ACHN (cell line): ENCODE measurements around the gene KIF1C.

Experiments
- DNase-seq: peaks from one replicate; pipeline ENCODE4 v3.0.0-alpha.2; 2015
- in situ Hi-C: cut with HindIII; loops from 2 replicates; pipeline ENCODE4 v1.10.0; 2017; ENCODE audit warnings: low sequenced_read_pairs, low pct_ligation_motif_present, low pct_unique_long_range_greater_than_20kb

The KIF1C gene

DNA sequence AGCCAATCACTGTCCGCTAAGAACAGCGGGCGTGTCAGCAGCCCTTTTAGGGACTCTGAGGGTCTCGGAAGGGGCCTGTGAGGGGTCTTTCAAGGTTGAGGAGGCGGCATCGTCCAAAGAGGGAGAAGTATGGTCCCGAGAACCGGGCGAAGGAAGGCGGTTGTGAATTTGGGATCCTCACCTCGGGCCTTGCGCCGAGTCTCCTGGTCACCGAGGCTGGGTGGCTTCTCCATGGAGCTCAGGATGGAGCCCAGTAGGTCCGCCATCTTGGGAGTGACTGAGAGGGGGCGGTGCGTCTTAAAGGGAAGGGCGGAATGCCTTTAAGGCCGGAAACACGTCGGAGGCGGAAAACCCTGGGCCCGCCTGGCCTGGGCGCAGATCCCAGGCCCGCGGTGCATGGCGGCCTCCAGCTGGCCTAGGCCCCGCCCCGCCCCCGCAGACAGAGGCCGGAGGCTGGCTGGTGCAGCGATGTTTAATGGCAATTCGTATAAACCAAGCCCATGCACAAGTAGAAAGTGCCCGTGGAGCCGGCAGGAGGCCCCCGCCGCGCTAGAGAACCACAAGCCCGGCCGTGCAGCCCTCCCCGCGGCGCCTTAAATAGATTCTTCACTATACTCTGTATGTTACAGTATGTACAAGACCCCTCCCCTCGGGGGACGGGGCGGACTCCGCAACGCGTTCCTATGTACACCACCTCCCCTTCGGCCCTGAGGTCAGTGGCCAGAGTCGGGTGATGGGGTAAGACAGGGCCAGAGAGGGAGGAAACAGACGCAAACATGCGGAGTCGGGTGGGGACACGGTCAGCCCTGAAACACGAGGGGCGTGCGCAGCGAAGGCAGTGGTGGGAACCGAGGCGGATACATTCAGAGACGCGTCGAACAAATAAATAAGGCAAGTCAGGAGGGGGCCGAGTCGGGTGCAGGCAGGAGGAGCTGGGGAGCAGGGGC lies 29.9 kb upstream of the KIF1C start, which contains the start of gene SPAG7:
Gene SPAG7, minus strand, starts transcription at position 279 of the 947 bp plus-strand sequence. Its CDS starts 13 bp downstream, at position 266.
- peak; percentile 95 for DNase-seq
- in situ Hi-C loops = no loop called here

DNA sequence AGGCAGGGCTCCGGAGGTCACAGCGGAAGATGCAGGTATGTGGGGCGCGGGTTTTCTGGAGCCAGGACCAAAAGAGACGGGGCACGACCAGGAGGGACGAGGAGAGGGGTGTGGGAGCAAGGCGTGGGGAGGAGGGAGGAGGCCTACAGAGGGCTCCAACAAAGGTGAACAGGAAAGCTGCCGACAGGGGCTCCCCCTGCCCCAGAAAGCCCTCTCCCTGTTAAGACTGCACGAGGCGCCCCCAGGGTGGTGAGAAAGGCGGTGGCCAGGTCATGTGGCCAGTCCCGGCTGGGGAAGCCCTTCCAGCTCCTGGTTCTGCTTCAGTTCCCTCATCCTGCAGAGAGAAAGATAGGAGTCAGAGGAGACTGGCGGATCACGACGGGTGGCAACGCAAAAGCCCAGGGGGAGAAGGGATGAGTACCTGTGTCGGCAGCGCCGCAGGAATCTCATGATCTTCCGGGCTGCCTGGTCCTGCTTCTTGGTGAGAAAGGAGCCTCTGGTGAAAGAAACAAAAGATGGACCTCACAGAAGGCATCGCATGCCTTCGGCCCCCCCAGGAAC lies 29.2 kb upstream of the KIF1C start:
- in situ Hi-C loops = no loop called here
- peak; percentile 83 for DNase-seq

- in situ Hi-C loops = no loop called here
- DNase-seq = peak; percentile 94
Observed at GRCh38 chr17:4969047-4969550, 28.7 kb upstream of the KIF1C start.

DNA sequence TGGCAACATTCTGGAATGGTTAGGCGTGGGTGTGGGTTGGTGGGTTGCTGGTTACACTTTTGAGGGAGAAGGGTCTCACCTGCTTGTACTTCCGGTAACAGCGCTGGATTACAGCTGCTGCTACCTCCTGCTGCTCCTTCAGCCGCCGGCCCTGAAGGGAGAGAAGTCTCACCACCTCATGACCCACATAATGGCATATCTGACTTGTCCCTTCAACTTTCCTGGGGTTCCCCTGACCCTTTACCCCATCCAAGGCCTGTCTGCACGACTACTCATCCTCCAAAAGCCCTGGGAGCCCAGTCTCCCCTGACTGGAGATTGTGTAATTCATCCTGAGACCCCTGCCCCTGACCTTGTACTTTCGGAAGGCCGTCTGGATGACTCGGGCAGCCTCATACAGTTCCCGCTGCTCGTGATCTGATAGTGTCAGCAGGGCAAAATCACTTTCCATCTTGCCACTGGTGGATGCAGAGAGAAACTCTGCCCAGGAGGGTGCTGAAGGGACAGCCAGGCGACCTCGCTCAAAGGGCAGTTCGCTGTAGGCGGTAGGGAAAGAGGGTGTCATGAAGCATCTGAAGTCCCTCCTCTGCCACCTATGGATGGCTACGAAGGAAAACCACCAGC lies 28.1 kb upstream of the KIF1C start:
- in situ Hi-C loops = no loop called here
- DNase-seq = peak; percentile 54

DNA sequence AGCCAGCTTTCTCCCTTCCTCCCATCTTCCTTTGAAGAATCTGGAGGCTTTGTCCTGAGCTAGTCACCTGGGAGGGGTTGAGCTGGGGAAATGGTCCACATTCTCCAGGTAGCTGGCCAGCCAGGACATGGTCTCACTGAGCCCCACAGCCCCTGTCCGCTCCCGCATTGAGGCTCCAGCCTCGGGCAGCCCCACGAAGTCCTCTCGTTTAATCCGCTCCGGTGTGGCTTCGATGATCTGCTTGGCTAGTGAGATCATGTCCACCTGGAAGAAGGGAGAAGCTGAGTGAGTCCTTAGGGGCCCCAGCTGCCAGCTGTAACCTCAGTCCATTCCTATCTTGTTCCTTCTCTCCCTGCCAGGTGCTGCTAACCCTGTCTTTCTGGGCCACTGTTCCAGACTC lies 27.5 kb upstream of the KIF1C start:
- no peak for DNase-seq
- in situ Hi-C loops = no loop called here

- DNase-seq = no peak
- in situ Hi-C loops = no loop called here
Observed at GRCh38 chr17:4971826-4972225, 25.9 kb upstream of the KIF1C start.

GRCh38 chr17:4972322-4972721 lies 25.4 kb upstream of the KIF1C start:
- in situ Hi-C loops = no loop called here
- DNase-seq = no peak

DNA sequence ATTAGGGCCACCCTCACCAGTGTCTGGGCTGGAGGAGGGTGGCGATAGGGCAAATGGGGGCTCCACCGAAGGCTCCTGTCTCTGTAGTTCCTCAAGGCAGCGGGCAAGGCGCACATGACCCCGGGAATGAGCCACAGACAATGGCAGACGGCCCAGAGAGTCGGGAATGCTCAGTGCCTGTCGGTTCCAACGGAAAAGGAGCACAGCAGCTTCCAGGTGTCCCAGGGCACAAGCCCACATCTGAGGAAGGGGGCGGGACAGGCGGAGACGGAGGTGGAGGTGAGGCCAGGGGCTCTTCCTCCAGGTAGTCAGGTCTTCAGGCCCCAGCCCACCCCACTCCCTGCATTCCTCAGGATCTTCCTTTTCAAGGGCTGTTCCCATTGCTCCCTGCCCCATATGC lies 25.0 kb upstream of the KIF1C start:
- in situ Hi-C loops = no loop called here
- DNase-seq = no peak

DNA sequence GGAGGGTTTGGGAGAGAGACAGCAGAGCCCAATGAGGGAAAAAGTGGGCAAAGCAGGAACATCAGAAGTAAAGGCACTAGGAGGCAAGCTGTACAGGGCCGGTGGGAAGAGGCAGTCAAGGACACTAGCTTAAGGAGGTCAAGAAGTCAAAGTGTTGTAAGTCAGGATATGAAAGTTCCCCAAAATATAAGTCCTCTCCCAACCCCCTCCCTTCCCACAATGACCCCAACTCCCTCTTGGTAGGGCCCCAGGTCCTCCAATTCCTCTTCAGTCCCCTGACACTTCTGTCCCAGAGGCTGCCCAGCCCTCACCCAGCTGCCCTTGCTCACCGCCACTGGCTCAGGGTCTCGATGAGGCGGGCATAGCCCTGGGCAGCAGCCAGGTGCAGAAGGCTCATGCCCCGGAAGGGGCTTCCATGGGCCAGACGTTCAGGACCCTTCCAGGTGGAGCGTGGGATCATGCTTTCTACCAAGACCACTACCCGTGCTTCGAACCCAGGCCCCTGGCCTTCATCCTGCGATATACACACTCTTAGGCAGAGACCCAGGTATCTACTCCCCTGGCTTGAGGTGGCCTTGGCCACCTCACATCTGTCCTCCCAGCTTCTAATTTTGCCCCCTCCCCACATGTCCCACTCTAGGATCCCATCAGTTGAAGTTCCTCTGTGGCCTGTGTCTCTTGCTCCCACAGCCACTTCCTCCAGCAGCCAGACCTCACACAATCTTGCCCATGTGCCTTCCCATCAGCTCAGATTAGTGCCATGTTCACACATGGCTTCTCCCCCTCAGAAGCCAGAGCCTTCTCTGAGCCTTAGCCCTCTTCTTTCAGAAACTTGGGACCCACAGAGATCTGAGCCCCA lies 24.3 kb upstream of the KIF1C start:
- in situ Hi-C loops = no loop called here
- no peak for DNase-seq

GRCh38 chr17:4974115-4974670 lies 23.6 kb upstream of the KIF1C start:
- no peak for DNase-seq
- in situ Hi-C loops = no loop called here

GRCh38 chr17:4978726-4979125 lies 19.0 kb upstream of the KIF1C start:
- DNase-seq = no peak
- in situ Hi-C loops = no loop called here

DNA sequence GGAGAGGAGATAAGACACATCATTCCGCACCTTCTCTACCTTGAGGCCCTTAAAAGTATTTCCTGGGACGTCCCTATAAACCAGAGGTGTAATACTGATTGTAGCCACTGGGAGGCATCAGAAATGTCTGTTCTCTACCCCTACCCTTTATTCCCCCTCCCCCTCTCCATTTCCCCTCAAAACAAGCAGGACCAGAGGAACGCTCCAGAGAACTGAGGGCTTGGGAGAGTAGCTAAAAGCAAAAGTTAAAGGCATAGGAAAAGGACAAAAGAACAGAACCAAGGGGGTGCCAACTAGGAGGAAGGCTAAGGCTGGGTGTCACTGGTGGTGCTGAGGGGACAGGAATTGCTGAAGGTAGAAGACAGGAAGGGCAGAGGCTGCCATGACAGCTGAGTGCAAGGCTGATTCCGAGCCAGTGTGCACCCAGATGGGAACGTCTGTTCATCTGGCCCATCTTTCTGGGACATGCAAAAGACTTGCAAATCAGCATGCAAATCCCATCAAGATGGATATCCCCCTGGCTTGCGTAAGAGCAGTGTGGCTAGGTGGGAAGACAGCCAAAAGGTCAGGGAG lies 17.0 kb upstream of the KIF1C start:
- peak; percentile 60 for DNase-seq
- in situ Hi-C loops = no loop called here

DNA sequence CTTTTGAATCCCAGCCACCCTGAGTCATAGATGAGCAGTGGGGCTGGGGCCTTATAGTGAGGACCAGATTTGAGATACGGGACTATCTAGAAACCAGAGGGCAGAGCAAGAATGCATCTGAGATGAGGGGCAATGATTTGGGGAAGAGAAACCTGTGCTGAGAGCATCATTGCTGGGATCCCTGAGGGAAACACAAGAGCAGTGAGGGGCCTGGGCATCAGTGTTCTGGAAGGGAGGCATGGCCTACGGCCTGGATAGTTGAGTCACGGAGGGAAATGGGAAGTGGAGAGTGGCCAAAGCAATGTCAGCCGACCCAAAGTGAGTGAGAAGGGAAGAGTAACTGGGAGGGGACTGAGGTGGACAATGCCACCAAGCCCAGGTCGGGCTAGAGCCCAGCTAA lies 15.4 kb upstream of the KIF1C start:
- DNase-seq = no peak
- in situ Hi-C loops = no loop called here

GRCh38 chr17:4986403-4986802 lies 11.3 kb upstream of the KIF1C start:
- no peak for DNase-seq

GRCh38 chr17:4986951-4987766 lies 10.6 kb upstream of the KIF1C start, which contains the start of gene CAMTA2:
Gene CAMTA2 (minus strand): TSS chr17:4987675. CDS start chr17:4986222, 1,453 bp downstream.
- in situ Hi-C loops = no loop called here

More at GRCh38 chr17:4986403-4986802, 11.3 kb upstream of the KIF1C start:
- in situ Hi-C loops = no loop called here

DNA sequence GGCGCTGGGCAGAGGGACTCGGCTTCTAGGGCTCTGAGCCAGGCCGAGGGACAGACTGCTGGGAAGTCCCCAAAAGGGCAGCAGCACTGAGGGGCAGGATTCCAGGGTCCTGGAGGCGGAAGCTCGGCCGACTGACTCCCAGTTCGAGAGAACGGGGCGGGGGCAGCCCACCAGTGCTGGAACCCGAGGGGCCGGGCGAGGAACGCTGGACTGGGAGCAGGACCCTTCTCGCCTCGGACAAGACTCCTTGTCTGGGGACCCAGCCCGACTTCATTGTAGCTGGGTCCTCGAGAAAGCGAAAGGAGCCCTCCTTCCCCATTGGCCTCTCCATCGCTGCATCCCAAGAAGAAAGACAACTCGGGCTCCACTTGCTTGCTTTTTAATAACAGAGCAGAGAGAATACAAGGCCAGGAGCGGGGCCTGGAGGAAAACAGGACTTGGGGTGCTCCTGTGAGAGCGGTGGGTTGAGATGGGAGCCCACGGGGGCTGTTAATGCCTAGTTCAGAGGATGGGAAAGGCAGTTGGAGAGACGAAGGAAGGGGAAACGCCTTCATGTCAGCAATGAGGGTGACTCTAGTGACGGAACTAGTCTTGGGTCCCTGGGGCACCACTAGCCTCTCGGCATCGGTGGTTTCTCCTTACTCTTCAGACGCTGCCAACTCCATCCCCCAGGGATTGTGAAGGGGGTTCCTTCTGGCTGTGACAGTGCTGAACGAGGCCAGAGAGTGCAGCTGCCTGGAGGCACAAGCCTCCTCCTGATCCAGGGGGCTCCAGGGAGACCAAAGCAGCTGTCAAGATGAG lies 9.8 kb upstream of the KIF1C start:
- in situ Hi-C loops = no loop called here
- no peak for DNase-seq

More at GRCh38 chr17:4986951-4987766, 10.6 kb upstream of the KIF1C start, which contains the start of gene CAMTA2:
- peak; percentile 78 for DNase-seq
